IMR-90 (cell line): ENCODE measurements around the gene OST4.

ENCODE experiments used
- BHLHE40 ChIP-seq: fragments of 150-350 bp; IDR thresholded peaks from 2 replicates; pipeline ENCODE4 v1.6.1; 2016; ENCODE audit warnings: mild to moderate bottlenecking, low read depth, low read length
- CEBPB ChIP-seq: IDR thresholded peaks from 2 replicates; pipeline ENCODE4 v1.6.1; 2012; ENCODE audit warnings: low read depth, low read length, improper control_type of control experiment
- MAFK ChIP-seq: IDR thresholded peaks from 2 replicates; pipeline ENCODE4 v1.6.1; 2012; ENCODE audit warnings: low read depth, low read length, improper control_type of control experiment
- MXI1 ChIP-seq: IDR thresholded peaks from 2 replicates; pipeline ENCODE4 v1.6.1; 2012; ENCODE audit warnings: low read depth, mild to moderate bottlenecking, low read length, moderate library complexity, borderline replicate concordance
- POLR2A ChIP-seq: IDR thresholded peaks from 2 replicates; pipeline ENCODE4 v1.6.1; 2012; ENCODE audit warnings: mild to moderate bottlenecking, low read depth, low read length
- RAD21 ChIP-seq: IDR thresholded peaks from 2 replicates; pipeline ENCODE4 v1.6.1; 2012; ENCODE audit warnings: low read length, improper control_type of control experiment
- RCOR1 ChIP-seq: IDR thresholded peaks from 2 replicates; pipeline ENCODE4 v1.6.1; 2012; ENCODE audit warnings: mild to moderate bottlenecking, low read length, improper control_type of control experiment; ENCODE audit not compliant: insufficient replicate concordance
- RFX5 ChIP-seq: IDR thresholded peaks from 2 replicates; pipeline ENCODE4 v1.8.0; 2012; ENCODE audit warnings: low read depth, mild to moderate bottlenecking, low read length, moderate library complexity
- SMC3 ChIP-seq: fragments of 150-350 bp; IDR thresholded peaks from 2 replicates; pipeline ENCODE4 v1.6.1; 2016; ENCODE audit warnings: low read depth, mild to moderate bottlenecking, antibody characterized with exemption, low read length, moderate library complexity
- TF ChIP-seq, protein P1 (sequence below): conservative IDR thresholded peaks from 2 replicates; pipeline ENCODE4 v1.5.1; 2012; ENCODE audit warnings: mild to moderate bottlenecking, low read depth, low read length, improper control_type of control experiment

DNA sequence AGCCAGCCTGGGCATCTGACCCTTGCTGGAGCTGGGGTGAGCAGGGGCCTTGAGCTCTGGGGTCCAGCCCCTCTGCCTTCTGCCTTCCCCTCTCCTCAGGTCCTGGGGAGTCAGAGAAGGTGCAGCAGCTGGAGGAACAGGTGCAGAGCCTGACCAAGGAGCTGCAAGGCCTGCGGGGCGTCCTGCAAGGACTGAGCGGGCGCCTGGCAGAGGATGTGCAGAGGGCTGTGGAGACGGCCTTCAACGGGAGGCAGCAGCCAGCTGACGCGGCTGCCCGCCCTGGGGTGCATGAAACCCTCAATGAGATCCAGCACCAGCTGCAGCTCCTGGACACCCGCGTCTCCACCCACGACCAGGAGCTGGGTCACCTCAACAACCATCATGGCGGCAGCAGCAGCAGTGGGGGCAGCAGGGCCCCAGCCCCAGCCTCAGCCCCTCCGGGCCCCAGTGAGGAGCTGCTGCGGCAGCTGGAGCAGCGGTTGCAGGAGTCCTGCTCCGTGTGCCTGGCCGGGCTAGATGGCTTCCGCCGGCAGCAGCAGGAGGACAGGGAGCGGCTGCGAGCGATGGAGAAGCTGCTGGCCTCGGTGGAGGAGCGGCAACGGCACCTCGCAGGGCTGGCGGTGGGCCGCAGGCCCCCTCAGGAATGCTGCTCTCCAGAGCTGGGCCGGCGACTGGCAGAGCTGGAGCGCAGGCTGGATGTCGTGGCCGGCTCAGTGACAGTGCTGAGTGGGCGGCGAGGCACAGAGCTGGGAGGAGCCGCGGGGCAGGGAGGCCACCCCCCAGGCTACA is 10.7 kb upstream of the OST4 start:
- TF ChIP-seq, protein P1, sequence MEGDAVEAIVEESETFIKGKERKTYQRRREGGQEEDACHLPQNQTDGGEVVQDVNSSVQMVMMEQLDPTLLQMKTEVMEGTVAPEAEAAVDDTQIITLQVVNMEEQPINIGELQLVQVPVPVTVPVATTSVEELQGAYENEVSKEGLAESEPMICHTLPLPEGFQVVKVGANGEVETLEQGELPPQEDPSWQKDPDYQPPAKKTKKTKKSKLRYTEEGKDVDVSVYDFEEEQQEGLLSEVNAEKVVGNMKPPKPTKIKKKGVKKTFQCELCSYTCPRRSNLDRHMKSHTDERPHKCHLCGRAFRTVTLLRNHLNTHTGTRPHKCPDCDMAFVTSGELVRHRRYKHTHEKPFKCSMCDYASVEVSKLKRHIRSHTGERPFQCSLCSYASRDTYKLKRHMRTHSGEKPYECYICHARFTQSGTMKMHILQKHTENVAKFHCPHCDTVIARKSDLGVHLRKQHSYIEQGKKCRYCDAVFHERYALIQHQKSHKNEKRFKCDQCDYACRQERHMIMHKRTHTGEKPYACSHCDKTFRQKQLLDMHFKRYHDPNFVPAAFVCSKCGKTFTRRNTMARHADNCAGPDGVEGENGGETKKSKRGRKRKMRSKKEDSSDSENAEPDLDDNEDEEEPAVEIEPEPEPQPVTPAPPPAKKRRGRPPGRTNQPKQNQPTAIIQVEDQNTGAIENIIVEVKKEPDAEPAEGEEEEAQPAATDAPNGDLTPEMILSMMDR, result no peak
- TF ChIP-seq RFX5 (no peak), CEBPB (no peak), BHLHE40 (no peak), RCOR1 (no peak), POLR2A (no peak), RAD21 (no peak), MXI1 (no peak), MAFK (no peak), SMC3 (no peak)
